ENCODE results near the gene MGST3. TPM values are rescaled to one million over a fixed set of nuclear protein-coding genes. Genes with fewer than 3 reads are reported as not detected.
"Not testable (repeated sequence)": the region's sequence is repeated elsewhere in the genome, so short reads cannot be mapped to it uniquely, and the experiment has no call there.

The MGST3 gene
- total and polyA plus RNA-seq, 4 donors, result 199 to 277 (median 217) TPM

- intact Hi-C loops (cut with DNase I), result no loop called here
- Histone ChIP-seq H3K4me3 (ENCODE audit: low read length in 2 of 2) (no peak overlapping the region), H3K4me1 (ENCODE audit: control insufficient read depth in 1 of 2, insufficient read depth in 2 of 2, low read length in 2 of 2) (no peaks in the 10 kb centered on the region), H3K27ac (ENCODE audit: low read depth in 1 of 2, low read length in 2 of 2) (no peak overlapping the region), H3K36me3 (ENCODE audit: control insufficient read depth in 1 of 2, insufficient read depth in 2 of 2, low read length in 1 of 2) (peaks cover 2 to 5% of the 10 kb centered on the region in 2 donors), H3K27me3 (ENCODE audit: control insufficient read depth in 1 of 2, insufficient read depth in 2 of 2, low read length in 1 of 2) (no peaks in the 10 kb centered on the region), H3K9me3 (ENCODE audit: control insufficient read depth, low read length) (no peaks in the 10 kb centered on the region)
- ATAC-seq (ENCODE audit: low FRiP score) (no peak), DNase-seq (no peak)
- 0 to 36% methylated on average over 2 of the region's 2 CpGs for WGBS, 2 donors
Measured at GRCh38 chr1:165678509-165678908, 47.5 kb downstream of the MGST3 start.

- intact Hi-C loops (cut with DNase I), result no loop called here
- no peak overlapping the region for H3K27ac ChIP-seq (ENCODE audit: low read depth in 1 of 2, low read length in 2 of 2)
- H3K9me3 ChIP-seq (ENCODE audit: control insufficient read depth, low read length), result no peaks in the 10 kb centered on the region
- no peak overlapping the region for H3K4me3 ChIP-seq (ENCODE audit: low read length in 2 of 2)
- 50 to 94% methylated on average over 1 of the region's 1 CpG for WGBS, 2 donors
- ATAC-seq (ENCODE audit: low FRiP score), result no peak
- no peaks in the 10 kb centered on the region for H3K4me1 ChIP-seq (ENCODE audit: control insufficient read depth in 1 of 2, insufficient read depth in 2 of 2, low read length in 2 of 2)
- no peak for DNase-seq
- peaks cover 2 to 5% of the 10 kb centered on the region in 2 donors for H3K36me3 ChIP-seq (ENCODE audit: control insufficient read depth in 1 of 2, insufficient read depth in 2 of 2, low read length in 1 of 2)
- H3K27me3 ChIP-seq (ENCODE audit: control insufficient read depth in 1 of 2, insufficient read depth in 2 of 2, low read length in 1 of 2), result no peaks in the 10 kb centered on the region
Measured at GRCh38 chr1:165679282-165680036, 48.4 kb downstream of the MGST3 start.

GRCh38 chr1:165680303-165680702 lies 49.3 kb downstream of the MGST3 start:
- no peak overlapping the region for H3K4me3 ChIP-seq (ENCODE audit: low read length in 2 of 2)
- intact Hi-C loops (cut with DNase I), result no loop called here
- H3K27me3 ChIP-seq (ENCODE audit: control insufficient read depth in 1 of 2, insufficient read depth in 2 of 2, low read length in 1 of 2), result no peaks in the 10 kb centered on the region
- 81 to 86% methylated on average over 2 of the region's 2 CpGs for WGBS, 2 donors
- ATAC-seq (ENCODE audit: low FRiP score) (no peak), DNase-seq (no peak)
- peaks cover 2 to 5% of the 10 kb centered on the region in 2 donors for H3K36me3 ChIP-seq (ENCODE audit: control insufficient read depth in 1 of 2, insufficient read depth in 2 of 2, low read length in 1 of 2)
- H3K4me1 ChIP-seq (ENCODE audit: control insufficient read depth in 1 of 2, insufficient read depth in 2 of 2, low read length in 2 of 2), result no peaks in the 10 kb centered on the region
- H3K9me3 ChIP-seq (ENCODE audit: control insufficient read depth, low read length), result no peaks in the 10 kb centered on the region
- no peak overlapping the region for H3K27ac ChIP-seq (ENCODE audit: low read depth in 1 of 2, low read length in 2 of 2)

DNA sequence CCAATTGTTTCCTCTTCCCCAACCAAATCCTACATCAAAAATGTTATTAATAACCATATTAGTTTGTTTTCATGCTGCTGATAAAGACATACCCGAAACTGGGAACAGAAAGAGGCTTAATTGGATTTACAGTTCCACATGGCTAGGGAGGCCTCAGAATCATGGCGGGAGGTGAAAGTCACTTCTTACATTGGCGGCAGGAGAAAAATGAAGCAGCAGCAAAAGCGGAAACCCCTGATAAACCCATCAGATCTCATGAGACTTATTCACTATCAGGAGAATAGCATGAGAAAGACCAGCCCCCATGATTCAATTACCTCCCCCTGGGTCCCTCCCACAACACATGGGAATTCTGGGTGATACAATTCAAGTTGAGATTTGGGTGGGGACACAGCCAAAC lies 49.7 kb downstream of the MGST3 start:
- ATAC-seq (ENCODE audit: low FRiP score); H3K27me3 ChIP-seq (ENCODE audit: control insufficient read depth in 1 of 2, insufficient read depth in 2 of 2, low read length in 1 of 2); DNase-seq; H3K9me3 ChIP-seq (ENCODE audit: control insufficient read depth, low read length); H3K27ac ChIP-seq (ENCODE audit: low read depth in 1 of 2, low read length in 2 of 2); intact Hi-C loops (cut with DNase I); H3K4me3 ChIP-seq (ENCODE audit: low read length in 2 of 2); H3K4me1 ChIP-seq (ENCODE audit: control insufficient read depth in 1 of 2, insufficient read depth in 2 of 2, low read length in 2 of 2); H3K36me3 ChIP-seq (ENCODE audit: control insufficient read depth in 1 of 2, insufficient read depth in 2 of 2, low read length in 1 of 2): not testable (repeated sequence)
- 94 to 96% methylated on average over 4 of the region's 4 CpGs for WGBS, 2 donors

- intact Hi-C loops (cut with DNase I), result no loop called here
- WGBS, 2 donors, result 0 to 17% methylated on average over 1 of the region's 1 CpG
- no peaks in the 10 kb centered on the region for H3K27me3 ChIP-seq (ENCODE audit: control insufficient read depth in 1 of 2, insufficient read depth in 2 of 2, low read length in 1 of 2)
- no peaks in the 10 kb centered on the region for H3K9me3 ChIP-seq (ENCODE audit: control insufficient read depth, low read length)
- DNase-seq (no peak), ATAC-seq (ENCODE audit: low FRiP score) (no peak)
- H3K36me3 ChIP-seq (ENCODE audit: control insufficient read depth in 1 of 2, insufficient read depth in 2 of 2, low read length in 1 of 2), result peaks cover 2 to 5% of the 10 kb centered on the region in 2 donors
- H3K4me1 ChIP-seq (ENCODE audit: control insufficient read depth in 1 of 2, insufficient read depth in 2 of 2, low read length in 2 of 2), result no peaks in the 10 kb centered on the region
- H3K27ac ChIP-seq (ENCODE audit: low read depth in 1 of 2, low read length in 2 of 2), result no peak overlapping the region
- no peak overlapping the region for H3K4me3 ChIP-seq (ENCODE audit: low read length in 2 of 2)
Measured at GRCh38 chr1:165683848-165684485, 52.9 kb downstream of the MGST3 start.

- Histone ChIP-seq H3K27me3 (ENCODE audit: control insufficient read depth in 1 of 2, insufficient read depth in 2 of 2, low read length in 1 of 2) (no peaks in the 10 kb centered on the region), H3K4me1 (ENCODE audit: control insufficient read depth in 1 of 2, insufficient read depth in 2 of 2, low read length in 2 of 2) (no peaks in the 10 kb centered on the region), H3K36me3 (ENCODE audit: control insufficient read depth in 1 of 2, insufficient read depth in 2 of 2, low read length in 1 of 2) (peaks cover 2 to 5% of the 10 kb centered on the region in 2 donors), H3K4me3 (ENCODE audit: low read length in 2 of 2) (no peak overlapping the region), H3K27ac (ENCODE audit: low read depth in 1 of 2, low read length in 2 of 2) (no peak overlapping the region), H3K9me3 (ENCODE audit: control insufficient read depth, low read length) (no peaks in the 10 kb centered on the region)
- no peak for DNase-seq
- WGBS, 2 donors, result 82 to 89% methylated on average over 6 of the region's 6 CpGs
- intact Hi-C loops (cut with DNase I), result no loop called here
- ATAC-seq (ENCODE audit: low FRiP score), result no peak
Measured at GRCh38 chr1:165686121-165686970, 55.3 kb downstream of the MGST3 start.

DNA sequence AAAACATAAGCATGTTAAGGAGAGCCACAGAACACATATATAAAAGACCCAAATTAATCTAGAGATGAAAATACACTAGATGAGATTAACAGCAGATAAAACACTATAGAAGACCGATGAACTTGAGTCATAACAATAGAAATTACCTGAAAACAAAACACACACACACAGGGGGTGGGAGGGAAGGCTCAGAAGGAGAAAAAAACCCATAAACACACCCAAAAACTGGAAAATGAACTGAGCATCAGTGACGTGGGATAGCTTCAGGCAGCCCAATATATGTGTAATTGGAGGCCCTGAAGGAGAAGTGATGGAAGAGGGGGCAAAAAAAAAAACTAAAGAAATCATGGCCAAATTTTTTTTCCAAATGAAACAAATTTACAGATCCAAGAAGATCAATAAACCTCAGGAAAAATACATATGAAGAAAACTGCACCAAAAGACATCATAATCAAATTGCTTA lies 56.0 kb downstream of the MGST3 start:
- no peaks in the 10 kb centered on the region for H3K4me1 ChIP-seq (ENCODE audit: control insufficient read depth in 1 of 2, insufficient read depth in 2 of 2, low read length in 2 of 2)
- ATAC-seq (ENCODE audit: low FRiP score) (no peak), DNase-seq (no peak)
- H3K36me3 ChIP-seq (ENCODE audit: control insufficient read depth in 1 of 2, insufficient read depth in 2 of 2, low read length in 1 of 2), result peaks cover 2 to 3% of the 10 kb centered on the region in 2 donors
- no peaks in the 10 kb centered on the region for H3K27me3 ChIP-seq (ENCODE audit: control insufficient read depth in 1 of 2, insufficient read depth in 2 of 2, low read length in 1 of 2)
- WGBS, 2 donors, result 89 to 93% methylated on average over 2 of the region's 2 CpGs
- H3K4me3 ChIP-seq (ENCODE audit: low read length in 2 of 2), result no peak overlapping the region
- no peaks in the 10 kb centered on the region for H3K9me3 ChIP-seq (ENCODE audit: control insufficient read depth, low read length)
- H3K27ac ChIP-seq (ENCODE audit: low read depth in 1 of 2, low read length in 2 of 2), result no peak overlapping the region
- intact Hi-C loops (cut with DNase I), result no loop called here

DNA sequence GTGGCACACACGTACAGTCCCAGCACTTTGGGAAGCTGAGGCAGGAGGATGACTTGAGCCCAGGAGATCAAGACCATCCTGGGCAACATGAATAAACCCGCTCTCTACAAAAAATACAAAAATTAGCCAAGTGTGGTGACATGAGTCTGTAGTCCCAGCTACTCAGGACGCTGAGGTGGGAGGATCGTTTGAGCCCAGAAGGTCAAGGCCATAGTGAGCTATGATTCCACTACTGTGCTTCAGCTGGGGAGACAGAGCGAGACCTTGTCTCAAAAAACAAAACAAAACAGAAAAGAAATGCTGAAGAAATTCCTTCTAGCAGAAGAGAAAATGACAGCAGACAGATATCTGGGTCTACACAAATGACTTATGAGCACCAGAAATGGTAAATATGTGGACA lies 57.0 kb downstream of the MGST3 start:
- H3K4me3 ChIP-seq (ENCODE audit: low read length in 2 of 2), result no peak overlapping the region
- no peaks in the 10 kb centered on the region for H3K36me3 ChIP-seq (ENCODE audit: control insufficient read depth in 1 of 2, insufficient read depth in 2 of 2, low read length in 1 of 2)
- H3K27me3 ChIP-seq (ENCODE audit: control insufficient read depth in 1 of 2, insufficient read depth in 2 of 2, low read length in 1 of 2), result no peaks in the 10 kb centered on the region
- intact Hi-C loops (cut with DNase I), result no loop called here
- no peaks in the 10 kb centered on the region for H3K9me3 ChIP-seq (ENCODE audit: control insufficient read depth, low read length)
- no peak overlapping the region for H3K27ac ChIP-seq (ENCODE audit: low read depth in 1 of 2, low read length in 2 of 2)
- 92 to 98% methylated on average over 5 of the region's 5 CpGs for whole genome bisulfite sequencing, 2 donors
- DNase-seq (no peak), ATAC-seq (ENCODE audit: low FRiP score) (no peak)
- H3K4me1 ChIP-seq (ENCODE audit: control insufficient read depth in 1 of 2, insufficient read depth in 2 of 2, low read length in 2 of 2), result no peaks in the 10 kb centered on the region

All from aorta (tissue), 5 donors.